ENCODE results near the gene PSMB7. TPM values are rescaled to one million over a fixed set of nuclear protein-coding genes. Genes with fewer than 3 reads are reported as not detected.

Gene PSMB7
- total and polyA plus RNA-seq, 2 donors (not counting 1 experiment from before 2014, with no cell fraction given) = 69.5 to 73.1 TPM

GRCh38 chr9:124346347-124347163, 68.7 kb downstream of the PSMB7 start:
- DNase-seq (no peak), ATAC-seq (ENCODE audit: low read depth) (no peak)
- H2AFZ ChIP-seq (ENCODE audit: insufficient read depth, low read depth, low read length, poor library complexity, severe bottlenecking) = no peak overlapping the region
- Mint-ChIP-seq H3K4me3 (no peak overlapping the region), H3K9me3 (ENCODE audit: insufficient read depth) (no peaks in the 10 kb centered on the region), H3K27me3 (no peaks in the 10 kb centered on the region), H3K27ac (no peak overlapping the region), H3K4me1 (no peaks in the 10 kb centered on the region)
- POLR2A ChIA-PET = no interaction called here
- H3K9ac ChIP-seq (ENCODE audit: low read length) = no peak overlapping the region
- no peak for TF ChIP-seq EZH2 (IDR thresholded peaks at IDR 0.05; ENCODE audit: borderline replicate concordance, insufficient read depth, low read depth, low read length, poor library complexity, severe bottlenecking)
- TF ChIP-seq, protein P1, sequence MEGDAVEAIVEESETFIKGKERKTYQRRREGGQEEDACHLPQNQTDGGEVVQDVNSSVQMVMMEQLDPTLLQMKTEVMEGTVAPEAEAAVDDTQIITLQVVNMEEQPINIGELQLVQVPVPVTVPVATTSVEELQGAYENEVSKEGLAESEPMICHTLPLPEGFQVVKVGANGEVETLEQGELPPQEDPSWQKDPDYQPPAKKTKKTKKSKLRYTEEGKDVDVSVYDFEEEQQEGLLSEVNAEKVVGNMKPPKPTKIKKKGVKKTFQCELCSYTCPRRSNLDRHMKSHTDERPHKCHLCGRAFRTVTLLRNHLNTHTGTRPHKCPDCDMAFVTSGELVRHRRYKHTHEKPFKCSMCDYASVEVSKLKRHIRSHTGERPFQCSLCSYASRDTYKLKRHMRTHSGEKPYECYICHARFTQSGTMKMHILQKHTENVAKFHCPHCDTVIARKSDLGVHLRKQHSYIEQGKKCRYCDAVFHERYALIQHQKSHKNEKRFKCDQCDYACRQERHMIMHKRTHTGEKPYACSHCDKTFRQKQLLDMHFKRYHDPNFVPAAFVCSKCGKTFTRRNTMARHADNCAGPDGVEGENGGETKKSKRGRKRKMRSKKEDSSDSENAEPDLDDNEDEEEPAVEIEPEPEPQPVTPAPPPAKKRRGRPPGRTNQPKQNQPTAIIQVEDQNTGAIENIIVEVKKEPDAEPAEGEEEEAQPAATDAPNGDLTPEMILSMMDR (IDR thresholded peaks at IDR 0.05) = no peak
- intact Hi-C loops (cut with micrococcal nuclease) = no loop called here
- CTCF ChIA-PET = interaction anchor here (1.4 kb wide), 1 partner anchor 220 kb away, joined by 5 read pairs; no protein-coding TSS in a partner anchor
- H3K4me3 ChIP-seq (ENCODE audit: control extremely low read depth in 1 of 5, extremely low read depth in 1 of 5, insufficient read depth in 1 of 5, low read depth in 2 of 5, low read length in 4 of 5) = no peak overlapping the region
- no peak overlapping the region for H3K27ac ChIP-seq (ENCODE audit: low read length in 2 of 2)
- H3K27me3 ChIP-seq (replicated peaks in 1 of 4; ENCODE audit: control extremely low read depth in 1 of 4, control insufficient read depth in 3 of 4, insufficient read depth in 4 of 4, low read length in 3 of 4) = no peaks in the 10 kb centered on the region
- 92% methylated on average over 34 of the region's 34 CpGs for WGBS (ENCODE audit: insufficient coverage)
- H3K4me2 ChIP-seq (replicated peaks; ENCODE audit: low read depth, low read length, poor library complexity, severe bottlenecking) = no peak overlapping the region
- H3K79me2 ChIP-seq (ENCODE audit: control insufficient read depth, insufficient read depth, low read length) = no peaks in the 10 kb centered on the region
- H3K36me3 ChIP-seq (replicated peaks in 1 of 2; ENCODE audit: control extremely low read depth in 1 of 2, control insufficient read depth in 1 of 2, extremely low read depth in 1 of 2, insufficient read depth in 2 of 2, low read length in 1 of 2) = peaks cover 0 to 91% of the 10 kb centered on the region in 2 experiments
- H3K4me1 ChIP-seq (ENCODE audit: control insufficient read depth in 2 of 2, insufficient read depth in 2 of 2, low read length in 2 of 2) = no peaks in the 10 kb centered on the region
- no peaks in the 10 kb centered on the region for H3K9me3 ChIP-seq (ENCODE audit: control extremely low read depth in 1 of 3, control insufficient read depth in 2 of 3, insufficient read depth in 1 of 3, low read length in 2 of 3)
- H4K20me1 ChIP-seq (ENCODE audit: control insufficient read depth, insufficient read depth, low read length, poor library complexity, severe bottlenecking) = no peaks in the 10 kb centered on the region

GRCh38 chr9:124345751-124346281, 69.4 kb downstream of the PSMB7 start:
- Histone ChIP-seq H3K4me1 (ENCODE audit: control insufficient read depth in 2 of 2, insufficient read depth in 2 of 2, low read length in 2 of 2) (no peaks in the 10 kb centered on the region), H3K9ac (ENCODE audit: low read length) (no peak overlapping the region), H3K27ac (ENCODE audit: low read length in 2 of 2) (no peak overlapping the region), H3K4me2 (replicated peaks; ENCODE audit: low read depth, low read length, poor library complexity, severe bottlenecking) (no peak overlapping the region), H3K36me3 (replicated peaks in 1 of 2; ENCODE audit: control extremely low read depth in 1 of 2, control insufficient read depth in 1 of 2, extremely low read depth in 1 of 2, insufficient read depth in 2 of 2, low read length in 1 of 2) (peaks cover 0 to 89% of the 10 kb centered on the region in 2 experiments), H3K4me3 (ENCODE audit: control extremely low read depth in 1 of 5, extremely low read depth in 1 of 5, insufficient read depth in 1 of 5, low read depth in 2 of 5, low read length in 4 of 5) (no peak overlapping the region), H4K20me1 (ENCODE audit: control insufficient read depth, insufficient read depth, low read length, poor library complexity, severe bottlenecking) (no peaks in the 10 kb centered on the region), H2AFZ (ENCODE audit: insufficient read depth, low read depth, low read length, poor library complexity, severe bottlenecking) (no peak overlapping the region), H3K9me3 (ENCODE audit: control extremely low read depth in 1 of 3, control insufficient read depth in 2 of 3, insufficient read depth in 1 of 3, low read length in 2 of 3) (no peaks in the 10 kb centered on the region), H3K79me2 (ENCODE audit: control insufficient read depth, insufficient read depth, low read length) (no peaks in the 10 kb centered on the region), H3K27me3 (replicated peaks in 1 of 4; ENCODE audit: control extremely low read depth in 1 of 4, control insufficient read depth in 3 of 4, insufficient read depth in 4 of 4, low read length in 3 of 4) (no peaks in the 10 kb centered on the region)
- Mint-ChIP-seq H3K27ac (no peak overlapping the region), H3K27me3 (no peaks in the 10 kb centered on the region), H3K9me3 (ENCODE audit: insufficient read depth) (no peaks in the 10 kb centered on the region), H3K4me1 (no peaks in the 10 kb centered on the region), H3K4me3 (no peak overlapping the region)
- CTCF ChIA-PET = interaction anchor here (1.4 kb wide), 1 partner anchor 219 kb away, joined by 5 read pairs; no protein-coding TSS in a partner anchor
- intact Hi-C loops (cut with micrococcal nuclease) = no loop called here
- no peak for DNase-seq
- POLR2A ChIA-PET = no interaction called here
- WGBS (ENCODE audit: insufficient coverage) = 95% methylated on average over 9 of the region's 9 CpGs
- no peak for TF ChIP-seq EZH2 (IDR thresholded peaks at IDR 0.05; ENCODE audit: borderline replicate concordance, insufficient read depth, low read depth, low read length, poor library complexity, severe bottlenecking)
- TF ChIP-seq, protein P1 (IDR thresholded peaks at IDR 0.05) = no peak
- ATAC-seq (ENCODE audit: low read depth) = no peak

All from B cell (primary cell).